Non-pigmented ciliary epithelial cell (primary cell): ENCODE results near the gene CDRT4.
"Not testable (repeated sequence)": the region's sequence is repeated elsewhere in the genome, so short reads cannot be mapped to it uniquely, and the experiment has no call there.

ENCODE experiments used
- DNase-seq: peaks from one replicate; pipeline ENCODE4 v3.0.0-alpha.2; 2010; ENCODE audit warnings: low read depth

The CDRT4 gene

GRCh38 chr17:15467592-15467991 is at the start of gene CDRT4:
Gene CDRT4 (minus strand): TSS chr17:15467621. CDS start chr17:15440238, 27,383 bp downstream.
- DNase-seq = no peak

GRCh38 chr17:15516150-15516549 is 48.7 kb upstream of the CDRT4 start:
- no peak for DNase-seq

GRCh38 chr17:15514469-15514868 is 47.0 kb upstream of the CDRT4 start:
- DNase-seq = no peak

- no peak for DNase-seq
Observed at GRCh38 chr17:15513856-15514459, 46.5 kb upstream of the CDRT4 start.

- no peak for DNase-seq
Observed at GRCh38 chr17:15513058-15513791, 45.8 kb upstream of the CDRT4 start.

- DNase-seq = no peak
Observed at GRCh38 chr17:15512071-15512709, 44.8 kb upstream of the CDRT4 start.

- DNase-seq = no peak
Observed at GRCh38 chr17:15511142-15511541, 43.7 kb upstream of the CDRT4 start.

GRCh38 chr17:15510361-15510760 is 42.9 kb upstream of the CDRT4 start:
- no peak for DNase-seq

- DNase-seq = no peak
Observed at GRCh38 chr17:15509095-15509494, 41.7 kb upstream of the CDRT4 start.

GRCh38 chr17:15508466-15508865 is 41.0 kb upstream of the CDRT4 start:
- DNase-seq = no peak

GRCh38 chr17:15507896-15508295 is 40.5 kb upstream of the CDRT4 start:
- DNase-seq = no peak

GRCh38 chr17:15507001-15507400 is 39.6 kb upstream of the CDRT4 start:
- DNase-seq = no peak

GRCh38 chr17:15505708-15506107 is 38.3 kb upstream of the CDRT4 start:
- DNase-seq = not testable (repeated sequence)

GRCh38 chr17:15503731-15504130 is 36.3 kb upstream of the CDRT4 start:
- no peak for DNase-seq

GRCh38 chr17:15502369-15503112 is 35.1 kb upstream of the CDRT4 start:
- no peak for DNase-seq

GRCh38 chr17:15501793-15502192 is 34.4 kb upstream of the CDRT4 start:
- DNase-seq = no peak

GRCh38 chr17:15501282-15501681 is 33.9 kb upstream of the CDRT4 start:
- DNase-seq = no peak

- no peak for DNase-seq
Observed at GRCh38 chr17:15498107-15498506, 30.7 kb upstream of the CDRT4 start.

- no peak for DNase-seq
Observed at GRCh38 chr17:15496735-15497670, 29.6 kb upstream of the CDRT4 start.

GRCh38 chr17:15494821-15495220 is 27.4 kb upstream of the CDRT4 start:
- DNase-seq = no peak

GRCh38 chr17:15493693-15494035 is 26.2 kb upstream of the CDRT4 start:
- DNase-seq = no peak
